Middle frontal gyrus (tissue), 1 donor: ENCODE data around the gene ABCA12.
A peak's percentile ranks its signal among the peaks of the same experiment; 100 is the strongest.

Experiments
- DNase-seq: peaks from one replicate; pipeline ENCODE4 v3.0.0-alpha.2; 2015; ENCODE audit warnings: low spot score; ENCODE audit errors: extremely low spot score

The ABCA12 gene

DNA sequence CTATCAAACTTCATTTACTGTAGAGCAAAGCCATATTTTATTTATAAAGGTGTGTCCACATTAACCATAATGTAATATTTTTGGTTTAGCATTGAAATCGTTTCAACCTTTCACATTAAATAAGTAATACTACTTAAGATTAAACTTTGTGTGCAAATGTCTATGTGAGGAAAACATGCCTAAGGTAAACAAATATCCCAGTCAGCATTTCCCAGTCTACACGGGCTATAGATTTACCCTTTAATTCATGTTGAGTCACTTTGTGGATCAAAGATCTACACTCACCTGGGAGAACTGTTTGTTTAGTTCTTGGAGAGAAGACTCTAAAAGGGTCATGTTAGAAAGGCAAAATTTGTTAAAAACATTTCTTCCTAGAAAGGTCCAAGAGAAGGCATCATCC, 89.1 kb downstream of the ABCA12 start:
- no peak for DNase-seq

DNA sequence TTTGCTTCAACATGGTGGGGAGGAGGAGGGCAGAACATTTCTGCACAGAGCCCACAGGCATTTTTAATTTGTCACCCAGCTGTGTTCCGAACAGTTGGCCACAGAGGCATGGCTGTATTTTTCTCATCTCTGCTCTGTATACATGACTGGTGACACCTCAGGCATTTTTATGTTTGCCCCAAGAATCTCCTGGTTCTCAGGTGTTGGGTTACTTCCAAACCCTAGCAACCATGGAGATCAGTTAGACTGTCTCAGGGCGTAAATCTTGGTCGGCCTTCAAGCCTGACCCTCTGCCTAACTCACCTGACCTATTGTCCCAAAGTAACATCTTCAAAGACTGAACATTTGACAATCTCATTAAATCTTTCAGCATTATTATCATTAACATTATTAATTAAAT, 100.0 kb downstream of the ABCA12 start:
- DNase-seq: no peak

DNA sequence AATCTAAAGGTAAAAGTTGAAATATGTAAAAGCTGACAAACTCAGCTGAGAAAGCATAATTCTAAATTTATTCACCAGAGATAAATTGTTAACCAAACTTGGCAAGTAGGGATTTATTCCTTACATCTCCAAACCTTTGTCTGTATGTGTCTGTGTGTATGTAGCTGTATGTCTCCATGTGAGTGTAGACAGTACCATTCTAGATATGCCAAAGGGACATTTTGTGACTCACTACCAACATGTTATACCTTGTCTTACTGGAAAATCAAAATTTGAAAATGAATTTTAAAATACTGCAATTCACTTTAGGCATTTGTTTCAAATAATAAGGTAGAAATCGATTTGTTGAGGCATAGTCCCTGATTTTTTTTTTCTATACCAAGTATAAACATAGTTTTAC, 102.1 kb downstream of the ABCA12 start:
- no peak for DNase-seq

DNA sequence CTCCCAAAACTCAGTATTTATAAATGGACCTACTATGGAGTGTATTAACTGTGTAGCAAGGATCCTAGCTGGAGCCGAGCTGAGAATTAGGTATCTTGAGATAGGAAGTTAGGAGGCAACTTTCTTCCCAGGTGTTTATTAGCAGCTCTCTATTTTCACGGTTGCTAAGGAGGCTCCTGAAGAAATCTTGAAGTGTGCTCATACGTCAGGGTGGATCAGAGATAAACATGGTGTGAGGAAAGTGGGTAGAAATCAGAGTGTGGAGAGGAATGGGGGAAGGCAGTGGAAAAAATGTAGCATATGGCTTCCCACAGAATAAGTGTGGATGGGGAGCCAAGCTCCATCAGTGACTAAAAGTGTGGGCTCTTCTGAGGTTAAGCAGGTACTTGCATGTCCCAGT, 104.3 kb downstream of the ABCA12 start:
- DNase-seq: no peak

DNA sequence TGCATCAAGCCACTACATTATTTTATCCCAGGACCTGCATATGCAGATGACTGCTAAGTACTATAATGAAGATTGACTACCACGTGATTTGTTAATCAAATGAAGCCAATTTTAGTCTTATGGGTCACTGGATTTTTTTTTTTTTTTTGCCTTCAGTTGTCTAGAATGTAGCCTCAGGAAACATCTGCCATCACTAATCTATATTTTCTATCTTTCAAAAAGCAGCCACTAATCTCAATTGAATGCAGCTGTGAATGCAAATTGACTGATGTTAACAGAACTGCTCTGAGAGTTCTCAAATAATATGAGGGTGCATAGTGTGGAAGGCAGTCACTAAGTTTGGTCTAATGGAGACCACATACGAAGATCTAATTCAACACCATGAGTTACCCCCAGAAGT, 106.3 kb downstream of the ABCA12 start:
- no peak for DNase-seq

DNA sequence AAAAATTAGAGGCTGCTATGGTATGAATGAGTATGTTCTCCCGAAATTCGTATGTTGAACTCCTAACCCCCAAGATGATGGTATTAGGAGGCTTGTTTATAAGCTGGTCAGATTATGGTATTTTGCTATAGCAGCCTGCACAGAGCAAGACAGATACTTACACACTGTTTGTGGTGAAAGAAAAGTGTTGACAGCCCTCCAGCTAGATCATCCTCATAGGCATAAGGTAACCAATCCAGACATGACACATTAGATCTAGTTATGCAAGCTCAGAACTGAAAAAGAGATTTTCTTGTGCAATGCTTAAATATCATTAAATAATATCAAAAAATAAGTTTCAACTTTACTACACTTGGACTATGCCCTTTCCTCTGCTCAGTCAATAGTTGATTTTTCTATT, 107.1 kb downstream of the ABCA12 start:
- no peak for DNase-seq

DNA sequence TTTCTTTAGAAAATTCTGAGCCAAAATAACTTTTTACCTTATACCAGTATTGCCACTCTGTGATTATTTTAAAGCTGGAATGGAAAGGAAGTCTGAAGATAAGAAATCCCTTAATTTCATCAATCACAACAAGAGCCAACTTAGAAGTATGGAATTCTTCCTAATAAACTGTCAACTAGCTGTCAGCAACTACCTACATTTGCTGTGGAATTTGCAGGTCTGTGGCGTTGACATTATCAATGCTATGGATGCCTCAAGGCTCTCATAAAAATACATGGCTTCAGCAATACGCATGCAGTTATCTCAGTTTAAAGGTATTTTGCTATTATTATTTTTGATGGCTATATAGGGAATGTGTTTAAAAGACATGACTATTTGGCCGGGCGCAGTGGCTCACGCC, 108.5 kb downstream of the ABCA12 start:
- no peak for DNase-seq

DNA sequence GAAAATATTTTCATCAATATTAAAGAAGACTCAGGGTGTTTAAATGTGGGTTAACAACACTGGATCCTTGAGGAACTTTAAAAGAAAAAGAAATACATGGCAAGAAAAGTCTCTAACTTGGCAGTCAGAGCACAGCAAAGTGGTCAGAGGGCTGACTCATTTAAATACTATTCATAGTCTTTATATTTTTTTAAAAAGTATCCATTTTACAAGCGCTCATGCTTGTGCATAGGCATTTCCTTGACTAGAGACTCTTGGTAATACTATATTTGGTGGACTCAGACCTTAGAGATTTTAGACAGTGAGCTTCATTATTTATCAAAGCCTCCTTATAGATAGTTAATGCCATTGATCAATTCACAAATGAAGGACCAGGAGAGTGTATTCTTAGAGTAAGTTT, 110.2 kb downstream of the ABCA12 start:
- no peak for DNase-seq

DNA sequence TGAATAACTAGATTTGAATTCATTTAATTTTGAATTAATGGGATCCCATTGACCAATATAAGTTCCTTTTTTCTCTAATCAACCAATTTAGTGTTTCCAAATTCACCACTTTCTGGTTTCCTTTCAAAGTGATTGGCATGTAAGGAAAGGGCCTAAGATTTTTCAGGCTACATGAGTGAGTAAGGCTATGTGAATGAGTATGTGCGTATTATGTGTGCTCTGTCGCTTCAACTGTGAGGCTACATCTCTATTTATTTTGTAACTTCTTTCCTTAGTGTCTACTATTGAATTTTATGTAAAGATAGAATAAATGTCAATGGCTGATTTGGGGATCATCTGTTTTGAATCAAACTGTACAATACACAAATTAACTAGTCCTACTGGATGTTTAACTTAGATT, 110.6 kb downstream of the ABCA12 start:
- DNase-seq: no peak

DNA sequence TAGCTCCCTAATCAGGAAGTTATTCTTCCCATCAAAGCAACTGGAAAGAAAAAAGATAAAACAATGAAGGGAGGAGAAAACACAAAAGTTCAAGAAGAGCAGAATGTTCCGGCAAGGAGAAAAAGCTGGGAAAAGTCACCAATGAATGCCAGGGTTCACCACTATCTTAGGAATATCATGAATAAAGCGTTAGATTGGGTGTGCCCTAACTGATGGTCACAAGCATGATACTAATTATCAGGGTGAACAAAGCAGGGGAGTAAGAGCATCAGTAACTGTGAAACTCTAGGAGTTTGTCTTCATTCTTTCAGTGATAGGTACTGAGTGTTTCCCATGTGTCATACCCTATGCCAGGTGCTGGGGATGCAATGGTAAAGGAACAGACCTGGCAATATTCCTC, 115.5 kb downstream of the ABCA12 start:
- DNase-seq: no peak

DNA sequence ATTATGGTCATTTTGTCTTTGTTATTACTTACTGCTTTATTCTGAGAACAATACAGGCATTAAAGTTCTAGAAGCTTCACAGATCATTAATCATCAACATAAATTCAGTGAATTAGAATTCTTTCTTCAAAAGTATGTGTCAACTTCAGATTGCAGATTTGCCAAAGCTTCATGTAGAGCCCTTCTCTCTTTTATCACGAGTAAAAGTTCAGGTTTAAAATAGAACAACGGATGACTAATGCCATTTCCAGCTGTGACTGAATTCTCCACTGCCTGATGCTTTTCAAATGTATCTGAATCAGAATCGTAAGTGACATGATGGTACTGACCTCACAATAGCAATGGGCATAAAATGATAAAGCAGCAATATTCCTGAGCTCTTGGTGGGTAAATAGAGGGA, 116.0 kb downstream of the ABCA12 start:
- DNase-seq: no peak

DNA sequence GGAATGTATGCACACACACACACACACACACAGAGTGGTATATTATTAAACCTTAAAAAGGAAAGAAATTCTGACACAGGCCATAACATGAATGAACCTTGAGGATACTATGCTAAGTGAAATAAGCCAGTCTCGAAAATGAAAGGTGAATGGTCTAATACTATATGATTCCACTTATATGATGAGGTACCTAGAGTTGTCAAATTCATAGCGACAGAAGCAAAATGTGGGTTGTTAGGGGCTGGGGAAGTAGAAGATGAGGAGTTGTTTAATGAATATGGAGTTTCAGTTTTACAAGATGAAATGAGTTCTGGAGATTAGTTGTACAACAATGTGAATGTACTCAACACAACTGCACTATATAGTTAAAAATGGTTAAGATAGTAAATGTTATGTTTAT, 118.1 kb downstream of the ABCA12 start:
- no peak for DNase-seq

DNA sequence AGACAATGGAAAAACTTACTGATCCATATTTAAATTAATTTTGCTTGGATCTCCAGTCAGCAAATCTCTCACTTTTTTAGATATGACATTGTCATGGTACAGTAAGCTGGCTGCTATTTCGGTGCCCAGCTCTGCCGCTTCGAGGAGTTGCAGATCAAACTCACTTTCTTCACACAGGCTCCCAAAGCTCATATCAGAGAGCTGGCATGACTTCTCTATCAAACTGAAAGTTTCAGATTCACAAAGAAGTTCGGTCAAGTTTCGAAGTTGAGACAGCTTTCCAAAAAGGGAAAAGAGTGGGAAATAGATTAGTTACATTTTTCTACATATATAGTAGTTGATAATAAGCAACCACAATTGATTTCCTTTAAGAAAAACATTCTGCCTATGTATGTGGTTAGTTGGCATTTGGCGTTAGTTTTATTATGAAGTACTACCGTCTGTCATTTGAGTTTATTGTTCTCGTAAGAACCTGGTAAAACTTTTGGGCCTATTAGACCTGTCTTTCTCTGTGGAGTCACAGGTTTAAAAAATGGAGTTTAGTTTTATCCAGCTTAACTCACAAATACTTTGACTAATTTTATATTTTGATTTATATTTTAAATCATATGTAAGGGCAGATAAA, 118.8 kb downstream of the ABCA12 start:
- no peak for DNase-seq

DNA sequence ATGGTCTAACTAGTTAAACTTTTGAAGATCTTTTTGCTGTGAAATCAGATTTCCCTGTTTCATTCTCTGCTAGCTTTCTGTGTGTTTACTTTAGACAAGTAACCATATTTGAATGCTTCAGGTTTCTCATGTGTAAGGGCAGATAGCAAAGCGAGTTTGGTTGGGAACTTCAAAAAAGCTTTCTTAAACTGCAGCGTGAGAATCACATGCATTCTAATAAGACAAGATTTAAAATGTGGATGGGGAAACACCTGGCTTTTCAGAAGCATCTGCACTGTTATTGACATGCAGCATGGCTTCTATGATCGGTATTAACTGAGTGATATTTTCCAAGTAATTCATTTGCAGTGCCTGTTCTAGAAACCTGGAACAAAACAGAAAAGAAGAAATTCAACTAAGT, 119.3 kb downstream of the ABCA12 start:
- no peak for DNase-seq

DNA sequence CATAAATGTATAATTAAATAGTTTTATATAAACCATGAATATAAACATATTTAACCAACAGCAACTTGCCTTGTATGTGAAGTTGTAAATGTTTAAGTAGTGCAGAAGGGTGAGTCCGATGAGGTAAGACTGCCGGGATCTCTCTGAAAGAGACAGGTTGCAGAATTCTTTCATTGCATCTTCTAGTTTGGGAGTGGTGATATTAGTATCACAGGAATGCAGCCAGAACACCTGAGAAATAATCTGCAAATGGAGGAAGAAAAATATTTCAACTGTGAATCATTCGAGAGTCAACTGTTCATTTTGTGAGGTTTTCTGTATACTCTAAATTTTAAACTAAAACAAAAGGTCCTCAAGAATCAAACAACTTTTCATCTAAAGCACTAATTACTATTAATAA, 123.0 kb downstream of the ABCA12 start:
- no peak for DNase-seq

DNA sequence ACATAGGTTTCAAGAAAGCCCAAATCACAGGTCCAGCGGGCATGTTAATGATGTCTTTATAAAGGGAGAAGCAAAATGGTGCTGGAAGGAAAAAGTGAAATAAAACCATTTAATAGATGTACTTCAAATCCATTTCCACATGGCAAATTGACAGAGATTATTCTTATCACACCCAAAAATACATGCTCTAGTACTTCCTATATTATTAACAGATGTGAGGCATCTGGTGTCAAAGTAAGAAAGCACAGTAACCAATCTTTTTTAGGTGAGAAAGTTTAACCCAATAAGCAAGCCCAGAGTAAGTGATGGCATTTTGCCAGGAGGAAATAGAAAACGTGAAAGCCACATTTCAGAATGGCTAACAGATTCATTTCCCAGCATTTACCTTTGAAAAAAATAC, 128.0 kb downstream of the ABCA12 start:
- no peak for DNase-seq

DNA sequence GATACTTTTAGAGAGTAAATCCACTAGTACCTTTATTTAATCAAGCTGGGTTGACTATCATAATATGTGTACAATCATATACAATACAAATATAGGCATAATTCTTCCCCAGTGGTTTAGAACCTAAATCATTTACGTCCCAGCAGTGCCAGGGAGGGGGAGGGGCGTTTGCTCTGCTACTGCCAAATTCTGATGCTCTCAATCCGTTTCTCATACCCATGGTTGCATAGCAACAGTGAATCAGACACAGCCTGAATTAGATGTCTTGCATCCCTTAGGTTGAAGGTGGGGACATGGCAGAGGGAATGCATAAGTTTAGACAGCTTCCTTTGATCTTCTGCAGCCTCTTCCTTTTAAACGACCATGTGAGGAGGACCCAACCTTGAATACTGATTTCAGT, 135.4 kb downstream of the ABCA12 start:
- DNase-seq: no peak

DNA sequence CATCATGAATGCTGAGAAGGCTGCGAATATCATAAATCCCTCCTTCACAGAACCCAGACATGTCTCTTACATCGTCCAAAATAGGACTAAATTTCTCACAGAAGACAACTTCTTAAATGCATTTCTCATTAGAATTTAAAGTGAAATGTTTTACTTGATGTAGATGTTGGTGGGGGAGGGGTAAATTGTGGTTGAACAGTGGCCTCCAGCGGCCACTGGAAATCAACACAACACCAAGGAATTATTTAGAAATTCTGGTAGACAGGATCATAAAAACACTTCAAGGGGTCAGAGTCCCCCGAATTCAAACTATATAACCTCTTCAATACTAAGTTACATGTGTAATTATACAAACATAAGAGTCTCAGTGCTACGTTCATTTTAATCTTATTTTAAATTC, 135.9 kb downstream of the ABCA12 start:
- DNase-seq: peak; percentile 27

DNA sequence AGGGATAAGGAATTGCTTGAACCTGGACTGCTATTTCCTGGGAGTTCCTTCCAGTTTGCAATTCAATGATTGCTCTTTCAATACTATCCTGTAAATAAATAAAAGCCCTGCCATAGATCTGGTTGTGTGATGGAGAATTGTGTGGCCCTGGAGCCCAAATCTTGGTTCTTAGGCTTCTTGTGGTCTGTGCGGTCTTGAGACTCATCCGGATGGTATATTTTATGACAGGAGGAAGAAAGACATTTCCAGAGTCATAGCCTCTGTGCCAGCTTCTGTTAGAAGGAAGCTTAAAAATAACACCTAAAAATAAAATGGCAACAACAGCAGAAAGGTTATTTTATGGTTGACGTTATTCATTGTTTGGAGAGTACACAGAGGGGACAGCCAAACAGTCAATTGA, 137.7 kb downstream of the ABCA12 start:
- no peak for DNase-seq

DNA sequence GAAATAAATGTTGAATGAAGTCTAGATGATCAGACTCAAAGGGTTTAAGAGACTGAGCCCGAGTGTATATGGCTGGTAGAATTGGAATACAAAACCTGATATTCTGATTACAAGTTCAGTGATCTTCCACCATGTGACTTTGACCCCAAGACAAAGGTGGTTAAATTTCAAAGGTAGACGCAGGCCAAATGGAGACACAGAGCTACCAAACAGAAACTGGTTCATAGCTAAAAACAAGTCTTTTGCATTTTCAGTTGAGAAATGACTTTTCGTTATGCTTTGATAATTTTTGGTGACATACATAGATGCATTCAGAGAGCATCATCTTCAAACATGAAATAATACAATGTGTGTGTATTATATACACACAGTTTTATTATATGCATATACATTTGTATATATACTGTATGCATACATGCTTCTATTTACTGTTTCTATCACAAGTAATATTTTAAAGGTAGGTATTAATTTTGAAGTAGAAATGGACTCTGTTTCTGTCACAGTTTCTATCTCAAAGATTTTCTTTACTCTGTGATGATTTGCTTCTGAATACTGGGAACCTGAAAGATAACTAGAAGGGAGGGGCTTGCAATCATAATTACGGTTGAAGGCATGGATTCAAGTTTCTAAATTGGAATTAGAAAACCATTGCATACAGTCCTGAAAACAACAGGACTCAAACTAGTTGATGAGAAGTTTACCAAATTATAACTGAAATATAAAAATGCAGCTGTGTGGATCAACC, 142.3 kb downstream of the ABCA12 start:
- DNase-seq: no peak

DNA sequence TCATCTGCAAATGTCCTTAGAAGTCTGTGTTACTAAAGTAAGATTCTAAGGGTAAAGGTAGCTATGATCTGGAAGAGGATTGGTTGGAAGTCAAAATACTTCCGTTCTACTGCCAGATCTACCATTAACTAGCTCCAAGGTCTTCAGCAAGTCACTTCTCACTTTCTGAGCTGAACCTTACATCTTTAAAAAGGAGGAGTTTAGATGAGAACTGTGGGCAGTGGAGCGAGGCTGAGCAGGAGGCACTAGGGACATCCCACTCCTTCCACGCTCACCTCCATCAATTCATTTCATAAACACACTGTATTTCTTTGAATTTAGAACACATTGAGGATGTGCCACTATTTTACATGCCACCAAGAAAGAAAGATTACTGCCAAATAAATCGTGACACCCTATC, 143.0 kb downstream of the ABCA12 start:
- no peak for DNase-seq

DNA sequence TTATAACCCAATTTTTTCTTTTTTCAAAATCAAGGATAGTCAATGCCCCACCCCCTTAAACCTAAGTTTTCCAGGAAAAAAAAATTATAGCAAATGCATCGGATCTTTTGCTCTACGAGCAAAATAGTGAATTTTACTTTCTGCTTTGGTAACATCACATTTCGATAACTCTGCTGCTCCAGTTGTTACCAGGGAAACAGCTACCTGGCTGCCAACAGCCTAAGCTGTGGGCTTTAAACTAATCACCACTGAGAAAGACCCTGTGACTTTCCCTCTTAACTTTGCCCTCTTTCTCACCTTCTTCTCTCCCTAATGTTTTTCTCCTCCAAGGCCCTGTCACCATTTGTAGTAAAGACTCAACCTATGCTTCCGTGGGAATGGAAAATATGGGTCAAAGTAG, 145.5 kb downstream of the ABCA12 start:
- DNase-seq: no peak

DNA sequence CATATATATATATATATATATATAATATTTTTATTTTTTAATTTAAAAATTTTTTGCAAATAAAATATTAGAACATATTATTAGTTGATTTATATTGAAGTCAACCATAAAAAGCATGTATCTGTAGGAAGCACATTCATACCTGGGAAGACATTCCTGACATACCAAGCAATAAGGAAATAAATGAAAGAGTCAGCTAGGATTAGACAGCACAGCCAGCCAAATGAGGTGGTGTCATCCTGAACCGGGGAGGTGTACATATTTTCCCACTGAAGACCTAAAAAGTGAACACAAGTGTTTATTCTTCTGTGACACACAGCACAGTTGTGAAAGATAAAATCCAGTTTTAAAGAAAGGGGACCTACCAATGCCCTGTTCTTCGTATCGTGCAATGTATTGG, 149.2 kb downstream of the ABCA12 start:
- DNase-seq: no peak
